GM12878 (cell line): ENCODE results near the gene OSBPL2. TPM values are rescaled to one million over a fixed set of nuclear protein-coding genes. Genes with fewer than 3 reads are reported as not detected.

Source experiments
- ATAC-seq: fragments of 200-7000 bp; cut with Tn5 transposase; 3 replicates; pipeline ENCODE4 v1.9.1; 2020; ENCODE audit warnings: mild to moderate bottlenecking, moderate library complexity
- BruUV-seq: library from RNA; stranded (reverse); fragments of 400-500 nt; replicated peaks from 2 replicates; lab custom pipeline; 2021; lab: Mats Ljungman, UMichigan
- CTCF ChIA-PET: fragments of 300-600 bp; sonication (Branson Sonifier 250); formaldehyde crosslinking; extraction: SDS; loops from one replicate; lab custom pipeline; 2021; ENCODE audit warnings: inconsistent platforms; lab: Yijun Ruan, JAX
- POLR2A ChIA-PET: fragments of 350-600 bp; formaldehyde crosslinking; extraction: SDS; loops from one replicate; lab custom pipeline; 2021; ENCODE audit warnings: inconsistent platforms; lab: Charles Lee
- RAD21 ChIA-PET: fragments of 300-600 bp; sonication (Branson Sonifier 250); formaldehyde crosslinking; loops from one replicate; lab custom pipeline; 2023; ENCODE audit warnings: antibody characterized with exemption; ENCODE audit not compliant: unreplicated experiment; lab: Charles Lee
- SMC1A ChIA-PET: fragments of 300-600 bp; sonication (Branson Sonifier 250); formaldehyde crosslinking; loops from one replicate; lab custom pipeline; 2023; ENCODE audit not compliant: unreplicated experiment, uncharacterized antibody; lab: Charles Lee
- DNase-seq: peaks from one replicate; pipeline ENCODE4 v3.0.0-alpha.2; 2011; ENCODE audit warnings: low read depth, low spot score
- FAIRE-seq: peaks from 3 replicates; lab custom pipeline; 2011; peaks lifted over from hg19 to GRCh38; lab: Jason Lieb, UNC
- H2AFZ ChIP-seq: 2 replicates; pipeline ENCODE4 v1.6.0; 2011; ENCODE audit warnings: low read depth, low read length, control low read depth; ENCODE audit not compliant: control insufficient read depth
- H3K27ac ChIP-seq: 2 replicates; pipeline ENCODE4 v1.5.1; 2011; ENCODE audit warnings: control low read depth; ENCODE audit not compliant: control insufficient read depth, insufficient read depth
- H3K27me3 ChIP-seq, 2 experiments: replicated peaks in 1 of 2; 2 replicates each; pipeline versions ENCODE4 v1.6.0 to v1.6.1; 2011; ENCODE audit warnings: low read length in 1 of 2; ENCODE audit not compliant: control insufficient read depth in 2 of 2, insufficient read depth in 2 of 2
- H3K36me3 ChIP-seq, 2 experiments: 2 replicates each; pipeline ENCODE4 v1.5.1; 2011; ENCODE audit warnings: low read length in 1 of 2; ENCODE audit not compliant: control insufficient read depth in 2 of 2, insufficient read depth in 2 of 2
- H3K4me1 ChIP-seq: 2 replicates; pipeline ENCODE4 v1.6.1; 2011; ENCODE audit warnings: mild to moderate bottlenecking, low read length, moderate library complexity, mixed read lengths; ENCODE audit not compliant: control insufficient read depth, insufficient read depth
- H3K4me2 ChIP-seq: 2 replicates; pipeline ENCODE4 v1.6.0; 2011; ENCODE audit warnings: control low read depth; ENCODE audit not compliant: control insufficient read depth, insufficient read depth
- H3K4me3 ChIP-seq: fragments of 200-600 bp; sonication (generic); 2 replicates; pipeline ENCODE4 v1.5.1; 2016
- H3K79me2 ChIP-seq: 2 replicates; pipeline ENCODE4 v1.6.0; 2011; ENCODE audit warnings: low read length; ENCODE audit not compliant: control insufficient read depth, insufficient read depth
- H3K9ac ChIP-seq: 2 replicates; pipeline ENCODE4 v1.8.0; 2011; ENCODE audit warnings: low read length, control low read depth, mixed read lengths; ENCODE audit not compliant: control insufficient read depth, insufficient read depth
- H3K9me3 ChIP-seq: replicated peaks from 3 replicates; pipeline ENCODE4 v1.5.1; 2011; ENCODE audit warnings: mild to moderate bottlenecking, low read length; ENCODE audit not compliant: control insufficient read depth, insufficient read depth
- H4K20me1 ChIP-seq: 2 replicates; pipeline ENCODE4 v1.6.0; 2011; ENCODE audit not compliant: control insufficient read depth, insufficient read depth
- ATF7 ChIP-seq: fragments of 450-650 bp; IDR thresholded peaks from 2 replicates; pipeline ENCODE4 v1.6.1; 2016; ENCODE audit warnings: low read depth, mild to moderate bottlenecking
- EZH2 ChIP-seq: IDR thresholded peaks from 2 replicates; pipeline ENCODE4 v1.6.1; 2012; ENCODE audit warnings: low read depth, mild to moderate bottlenecking, control low read depth, inconsistent platforms, low read length, borderline replicate concordance; ENCODE audit not compliant: control insufficient read depth
- HDAC2 ChIP-seq: fragments of 200-600 bp; sonication (generic); IDR thresholded peaks from 2 replicates; pipeline ENCODE4 v1.6.1; 2017
- HDGF ChIP-seq: fragments of 450-650 bp; IDR thresholded peaks from 2 replicates; pipeline ENCODE4 v1.6.1; 2016; ENCODE audit warnings: antibody characterized with exemption
- IRF4 ChIP-seq: IDR thresholded peaks from 2 replicates; pipeline ENCODE4 v1.6.1; 2011; ENCODE audit warnings: low read depth, low read length
- JUND ChIP-seq: IDR thresholded peaks from 2 replicates; pipeline ENCODE4 v1.6.1; 2012; ENCODE audit warnings: low read depth, mild to moderate bottlenecking, low read length, improper control_type of control experiment, moderate library complexity
- LARP7 ChIP-seq: fragments of 450-650 bp; IDR thresholded peaks from 2 replicates; pipeline ENCODE4 v1.6.1; 2017; ENCODE audit warnings: mild to moderate bottlenecking
- NR2C1 ChIP-seq: fragments of 450-650 bp; IDR thresholded peaks from 2 replicates; pipeline ENCODE4 v1.6.1; 2017; ENCODE audit warnings: antibody characterized with exemption, mild to moderate bottlenecking, moderate library complexity
- POLR2A ChIP-seq: IDR thresholded peaks from 2 replicates; pipeline ENCODE4 v1.6.1; 2011; ENCODE audit warnings: low read depth, mild to moderate bottlenecking, low read length
- POLR2AphosphoS2 ChIP-seq: IDR thresholded peaks from 2 replicates; pipeline ENCODE4 v1.6.1; 2011; ENCODE audit warnings: low read depth, mild to moderate bottlenecking, low read length, improper control_type of control experiment, moderate library complexity
- RAD21 ChIP-seq: IDR thresholded peaks from 2 replicates; pipeline ENCODE4 v1.6.1; 2011; ENCODE audit warnings: mild to moderate bottlenecking, low read depth, low read length, moderate library complexity; ENCODE audit not compliant: insufficient read depth
- RELA ChIP-seq: fragments of 450-650 bp; IDR thresholded peaks from 2 replicates; pipeline ENCODE4 v1.8.0; 2014; ENCODE audit warnings: borderline replicate concordance; ENCODE audit not compliant: partially characterized antibody
- RELB ChIP-seq: fragments of 450-650 bp; IDR thresholded peaks from 2 replicates; pipeline ENCODE4 v1.6.1; 2017; ENCODE audit warnings: low read depth, mild to moderate bottlenecking, moderate library complexity
- SRF ChIP-seq, 2 experiments: IDR thresholded peaks; 2 replicates each; pipeline ENCODE4 v1.6.1; 2011; ENCODE audit warnings: low read depth in 2 of 2, low read length in 2 of 2, mild to moderate bottlenecking in 1 of 2, moderate library complexity in 1 of 2
- TAF1 ChIP-seq: IDR thresholded peaks from 2 replicates; pipeline ENCODE4 v1.6.1; 2011; ENCODE audit warnings: mild to moderate bottlenecking, low read depth, low read length, borderline replicate concordance
- TCF12 ChIP-seq: IDR thresholded peaks from 2 replicates; pipeline ENCODE4 v1.6.1; 2011; ENCODE audit warnings: low read depth, mild to moderate bottlenecking, low read length
- TCF7 ChIP-seq: IDR thresholded peaks from 2 replicates; pipeline ENCODE4 v1.6.1; 2014; ENCODE audit warnings: antibody characterized with exemption, borderline replicate concordance
- WGBS: methylation state at CpG from one replicate; pipeline ENCODE4 v1.1.6; 2016; ENCODE audit warnings: low lambda C conversion rate; ENCODE audit not compliant: insufficient replicate concordance, insufficient coverage; ENCODE audit errors: missing lambda C conversion rate; 5-methylcytosine and 5-hydroxymethylcytosine counted together
- in situ Hi-C: fragments of 300-500 bp; cut with MboI; formaldehyde crosslinking; loops from 9 replicates; pipeline ENCODE4 v1.14.3; 2018; ENCODE audit warnings: mixed read lengths
- intact Hi-C: fragments of 100-400 bp; cut with micrococcal nuclease; formaldehyde crosslinking; loops from one replicate; pipeline ENCODE4 v1.14.2; 2022; ENCODE audit not compliant: unreplicated experiment
- polyA plus RNA-seq, 11 experiments: library from polyadenylated mRNA; depleted of rRNA in 4 of 11; unstranded in 6 of 11; stranded (reverse) in 5 of 11; fragments of >200 nt; fragmentation: Nextera tagmentation in 4 of 11; fragmentation: Illumina TruSeq in 1 of 11; extraction: Ambion mirVana in 4 of 11; extraction: Trizol in 1 of 11; gene quantifications; 1 replicate in 1 of 11; 2 replicates in 10 of 11; pipeline versions ENCODE4 v1.2.1 to v1.2.3, GENCODE V29; 2011 to 2016; ENCODE audit warnings: inconsistent platforms in 2 of 11, missing spikeins in 2 of 11, low read depth in 1 of 11
- total RNA-seq, 4 experiments: library from RNA; depleted of rRNA in 3 of 4; stranded (reverse); fragments of >200 nt in 3 of 4; fragmentation: Illumina TruSeq in 1 of 4; extraction: Trizol in 1 of 4; gene quantifications; 2 replicates each; pipeline versions ENCODE4 v1.2.1 to v1.2.3, GENCODE V29; 2013 to 2021
- TF ChIP-seq, protein P1 (sequence below): fragments of 450-650 bp; formaldehyde crosslinking; IDR thresholded peaks from 2 replicates; pipeline ENCODE4 v1.5.0; 2022; ENCODE audit warnings: mild to moderate bottlenecking, missing genetic modification characterization
- TF ChIP-seq, protein P2 (sequence below): fragments of 450-650 bp; IDR thresholded peaks from 2 replicates; pipeline ENCODE4 v1.6.1; 2017; ENCODE audit warnings: mild to moderate bottlenecking

The OSBPL2 gene
- total and polyA plus RNA-seq, 10 of the 15 experiments (the other 5 are each of a cell fraction or from before 2014, with no cell fraction given) = 2.8 to 22.3 (median 14.7) TPM

- Histone ChIP-seq H2AFZ (no peak overlapping the region), H3K4me3 (no peak overlapping the region), H3K9me3 (no peaks in the 10 kb centered on the region), H3K9ac (no peak overlapping the region), H3K27ac (no peak overlapping the region), H3K4me2 (no peak overlapping the region), H3K36me3 (peaks cover 15 to 26% of the 10 kb centered on the region in 2 experiments; a peak in 3 of 4 replicates), H3K4me1 (peaks cover 10% of the 10 kb centered on the region), H3K27me3 (no peaks in the 10 kb centered on the region), H3K79me2 (peaks cover 34% of the 10 kb centered on the region), H4K20me1 (peaks cover 13% of the 10 kb centered on the region)
- SMC1A ChIA-PET = no interaction called here
- BruUV-seq = no TSS peak
- FAIRE-seq (no peak), ATAC-seq (no peak), DNase-seq (no peak)
- POLR2A ChIA-PET = no interaction called here
- 94% methylated on average over 24 of the region's 27 CpGs for WGBS
- CTCF ChIA-PET = no interaction called here
- TF ChIP-seq IRF4 = no peak
- no peak for TF ChIP-seq NR2C1
- no peak for TF ChIP-seq RELA
- no peak for TF ChIP-seq RAD21
- TF ChIP-seq LARP7 = no peak
- TF ChIP-seq, protein P1, sequence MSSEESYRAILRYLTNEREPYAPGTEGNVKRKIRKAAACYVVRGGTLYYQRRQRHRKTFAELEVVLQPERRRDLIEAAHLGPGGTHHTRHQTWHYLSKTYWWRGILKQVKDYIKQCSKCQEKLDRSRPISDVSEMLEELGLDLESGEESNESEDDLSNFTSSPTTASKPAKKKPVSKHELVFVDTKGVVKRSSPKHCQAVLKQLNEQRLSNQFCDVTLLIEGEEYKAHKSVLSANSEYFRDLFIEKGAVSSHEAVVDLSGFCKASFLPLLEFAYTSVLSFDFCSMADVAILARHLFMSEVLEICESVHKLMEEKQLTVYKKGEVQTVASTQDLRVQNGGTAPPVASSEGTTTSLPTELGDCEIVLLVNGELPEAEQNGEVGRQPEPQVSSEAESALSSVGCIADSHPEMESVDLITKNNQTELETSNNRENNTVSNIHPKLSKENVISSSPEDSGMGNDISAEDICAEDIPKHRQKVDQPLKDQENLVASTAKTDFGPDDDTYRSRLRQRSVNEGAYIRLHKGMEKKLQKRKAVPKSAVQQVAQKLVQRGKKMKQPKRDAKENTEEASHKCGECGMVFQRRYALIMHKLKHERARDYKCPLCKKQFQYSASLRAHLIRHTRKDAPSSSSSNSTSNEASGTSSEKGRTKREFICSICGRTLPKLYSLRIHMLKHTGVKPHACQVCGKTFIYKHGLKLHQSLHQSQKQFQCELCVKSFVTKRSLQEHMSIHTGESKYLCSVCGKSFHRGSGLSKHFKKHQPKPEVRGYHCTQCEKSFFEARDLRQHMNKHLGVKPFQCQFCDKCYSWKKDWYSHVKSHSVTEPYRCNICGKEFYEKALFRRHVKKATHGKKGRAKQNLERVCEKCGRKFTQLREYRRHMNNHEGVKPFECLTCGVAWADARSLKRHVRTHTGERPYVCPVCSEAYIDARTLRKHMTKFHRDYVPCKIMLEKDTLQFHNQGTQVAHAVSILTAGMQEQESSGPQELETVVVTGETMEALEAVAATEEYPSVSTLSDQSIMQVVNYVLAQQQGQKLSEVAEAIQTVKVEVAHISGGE (CRISPR knock-in tag) = no peak
- TF ChIP-seq TCF12 = no peak
- TF ChIP-seq TCF7 = no peak
- TF ChIP-seq SRF (IDR thresholded peaks at IDR 0.05; ENCODE audit: low read depth in 2 of 2, low read length in 2 of 2) = no peak
- no peak for TF ChIP-seq RELB
- TF ChIP-seq HDAC2 = no peak
- TF ChIP-seq POLR2AphosphoS2 = no peak
- TF ChIP-seq JUND = no peak
- TF ChIP-seq ATF7 = no peak
- TF ChIP-seq EZH2 = no peak
- TF ChIP-seq POLR2A = no peak; the same call in 1 of the 2 replicates
- TF ChIP-seq, protein P2, sequence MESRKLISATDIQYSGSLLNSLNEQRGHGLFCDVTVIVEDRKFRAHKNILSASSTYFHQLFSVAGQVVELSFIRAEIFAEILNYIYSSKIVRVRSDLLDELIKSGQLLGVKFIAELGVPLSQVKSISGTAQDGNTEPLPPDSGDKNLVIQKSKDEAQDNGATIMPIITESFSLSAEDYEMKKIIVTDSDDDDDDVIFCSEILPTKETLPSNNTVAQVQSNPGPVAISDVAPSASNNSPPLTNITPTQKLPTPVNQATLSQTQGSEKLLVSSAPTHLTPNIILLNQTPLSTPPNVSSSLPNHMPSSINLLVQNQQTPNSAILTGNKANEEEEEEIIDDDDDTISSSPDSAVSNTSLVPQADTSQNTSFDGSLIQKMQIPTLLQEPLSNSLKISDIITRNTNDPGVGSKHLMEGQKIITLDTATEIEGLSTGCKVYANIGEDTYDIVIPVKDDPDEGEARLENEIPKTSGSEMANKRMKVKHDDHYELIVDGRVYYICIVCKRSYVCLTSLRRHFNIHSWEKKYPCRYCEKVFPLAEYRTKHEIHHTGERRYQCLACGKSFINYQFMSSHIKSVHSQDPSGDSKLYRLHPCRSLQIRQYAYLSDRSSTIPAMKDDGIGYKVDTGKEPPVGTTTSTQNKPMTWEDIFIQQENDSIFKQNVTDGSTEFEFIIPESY = no peak
- no peak for TF ChIP-seq TAF1
- no peak for TF ChIP-seq HDGF
- RAD21 ChIA-PET = no interaction called here
- intact Hi-C loops (no loop called here), in situ Hi-C loops (loop anchor here (5.0 to 10.0 kb wide), 2 partner anchors 76 to 308 kb away; no protein-coding TSS in a partner anchor)
Observed at GRCh38 chr20:62306414-62307187, 68.3 kb downstream of the OSBPL2 start.
